ENCODE data around the gene SDK1. TPM values are rescaled to one million over a fixed set of nuclear protein-coding genes. Genes with fewer than 3 reads are reported as not detected.
A peak's percentile ranks its signal among the peaks of the same experiment; 100 is the strongest.

The SDK1 gene
- total RNA-seq, 1 experiment from 2014 or later, result 9.3 TPM

DNA sequence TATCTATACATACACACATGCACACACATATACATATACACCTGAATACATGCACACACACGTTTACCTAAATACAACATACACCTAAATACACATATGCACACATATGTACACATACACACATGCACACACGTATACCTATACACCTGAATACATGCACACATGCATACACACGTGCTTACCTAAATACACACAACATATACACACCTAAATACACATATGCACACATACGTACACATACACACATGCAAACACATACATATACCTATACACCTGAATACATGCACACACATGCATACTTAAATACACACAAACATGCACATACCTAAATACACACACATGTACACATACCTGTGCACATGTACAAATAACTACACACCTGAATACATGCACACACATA, 947.2 kb downstream of the SDK1 start:
- H3K27me3 Mint-ChIP-seq (ENCODE audit: low read depth), result no peaks in the 10 kb centered on the region; the same call in 1 of the 2 replicates
- peaks cover 15% of the 10 kb centered on the region for H3K4me1 Mint-ChIP-seq
- ChIA-PET CTCF (interaction anchor here (0.8 kb wide), 1 partner anchor 14 kb away, joined by 3 read pairs; no protein-coding TSS in a partner anchor), POLR2A (no interaction called here)
- no peak for TF ChIP-seq ZNF425 (CRISPR knock-in tag; conservative IDR thresholded peaks at IDR 0.05)
- TF ChIP-seq, protein P1, sequence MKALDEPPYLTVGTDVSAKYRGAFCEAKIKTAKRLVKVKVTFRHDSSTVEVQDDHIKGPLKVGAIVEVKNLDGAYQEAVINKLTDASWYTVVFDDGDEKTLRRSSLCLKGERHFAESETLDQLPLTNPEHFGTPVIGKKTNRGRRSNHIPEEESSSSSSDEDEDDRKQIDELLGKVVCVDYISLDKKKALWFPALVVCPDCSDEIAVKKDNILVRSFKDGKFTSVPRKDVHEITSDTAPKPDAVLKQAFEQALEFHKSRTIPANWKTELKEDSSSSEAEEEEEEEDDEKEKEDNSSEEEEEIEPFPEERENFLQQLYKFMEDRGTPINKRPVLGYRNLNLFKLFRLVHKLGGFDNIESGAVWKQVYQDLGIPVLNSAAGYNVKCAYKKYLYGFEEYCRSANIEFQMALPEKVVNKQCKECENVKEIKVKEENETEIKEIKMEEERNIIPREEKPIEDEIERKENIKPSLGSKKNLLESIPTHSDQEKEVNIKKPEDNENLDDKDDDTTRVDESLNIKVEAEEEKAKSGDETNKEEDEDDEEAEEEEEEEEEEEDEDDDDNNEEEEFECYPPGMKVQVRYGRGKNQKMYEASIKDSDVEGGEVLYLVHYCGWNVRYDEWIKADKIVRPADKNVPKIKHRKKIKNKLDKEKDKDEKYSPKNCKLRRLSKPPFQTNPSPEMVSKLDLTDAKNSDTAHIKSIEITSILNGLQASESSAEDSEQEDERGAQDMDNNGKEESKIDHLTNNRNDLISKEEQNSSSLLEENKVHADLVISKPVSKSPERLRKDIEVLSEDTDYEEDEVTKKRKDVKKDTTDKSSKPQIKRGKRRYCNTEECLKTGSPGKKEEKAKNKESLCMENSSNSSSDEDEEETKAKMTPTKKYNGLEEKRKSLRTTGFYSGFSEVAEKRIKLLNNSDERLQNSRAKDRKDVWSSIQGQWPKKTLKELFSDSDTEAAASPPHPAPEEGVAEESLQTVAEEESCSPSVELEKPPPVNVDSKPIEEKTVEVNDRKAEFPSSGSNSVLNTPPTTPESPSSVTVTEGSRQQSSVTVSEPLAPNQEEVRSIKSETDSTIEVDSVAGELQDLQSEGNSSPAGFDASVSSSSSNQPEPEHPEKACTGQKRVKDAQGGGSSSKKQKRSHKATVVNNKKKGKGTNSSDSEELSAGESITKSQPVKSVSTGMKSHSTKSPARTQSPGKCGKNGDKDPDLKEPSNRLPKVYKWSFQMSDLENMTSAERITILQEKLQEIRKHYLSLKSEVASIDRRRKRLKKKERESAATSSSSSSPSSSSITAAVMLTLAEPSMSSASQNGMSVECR (CRISPR knock-in tag; IDR thresholded peaks at IDR 0.05; ENCODE audit: borderline replicate concordance), result no peak
- TF ChIP-seq, protein P2, sequence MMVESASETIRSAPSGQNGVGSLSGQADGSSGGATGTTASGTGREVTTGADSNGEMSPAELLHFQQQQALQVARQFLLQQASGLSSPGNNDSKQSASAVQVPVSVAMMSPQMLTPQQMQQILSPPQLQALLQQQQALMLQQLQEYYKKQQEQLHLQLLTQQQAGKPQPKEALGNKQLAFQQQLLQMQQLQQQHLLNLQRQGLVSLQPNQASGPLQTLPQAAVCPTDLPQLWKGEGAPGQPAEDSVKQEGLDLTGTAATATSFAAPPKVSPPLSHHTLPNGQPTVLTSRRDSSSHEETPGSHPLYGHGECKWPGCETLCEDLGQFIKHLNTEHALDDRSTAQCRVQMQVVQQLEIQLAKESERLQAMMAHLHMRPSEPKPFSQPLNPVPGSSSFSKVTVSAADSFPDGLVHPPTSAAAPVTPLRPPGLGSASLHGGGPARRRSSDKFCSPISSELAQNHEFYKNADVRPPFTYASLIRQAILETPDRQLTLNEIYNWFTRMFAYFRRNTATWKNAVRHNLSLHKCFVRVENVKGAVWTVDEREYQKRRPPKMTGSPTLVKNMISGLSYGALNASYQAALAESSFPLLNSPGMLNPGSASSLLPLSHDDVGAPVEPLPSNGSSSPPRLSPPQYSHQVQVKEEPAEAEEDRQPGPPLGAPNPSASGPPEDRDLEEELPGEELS (CRISPR knock-in tag; IDR thresholded peaks at IDR 0.05), result no peak
- H3K27ac Mint-ChIP-seq, result peak overlapping the region; percentile 41; the same call in 1 of the 2 replicates
- H3K4me3 Mint-ChIP-seq, result no peak overlapping the region
- ATAC-seq (no peak), DNase-seq (ENCODE audit: low spot score) (no peak)
- H3K9me3 Mint-ChIP-seq, result peaks cover 35% of the 10 kb centered on the region
- peaks cover 27% of the 10 kb centered on the region for H3K36me3 Mint-ChIP-seq

GRCh38 chr7:4249241-4249640, 948.2 kb downstream of the SDK1 start:
- Mint-ChIP-seq H3K27ac (no peak overlapping the region), H3K27me3 (ENCODE audit: low read depth) (no peaks in the 10 kb centered on the region; the same call in 1 of the 2 replicates), H3K36me3 (peaks cover 21% of the 10 kb centered on the region), H3K9me3 (peaks cover 30% of the 10 kb centered on the region), H3K4me1 (peaks cover 15% of the 10 kb centered on the region), H3K4me3 (no peak overlapping the region)
- ChIA-PET POLR2A (no interaction called here), CTCF (interaction anchor here (0.9 kb wide), 1 partner anchor 23 kb away, joined by 3 read pairs; no protein-coding TSS in a partner anchor)
- ATAC-seq (no peak), DNase-seq (ENCODE audit: low spot score) (no peak)
- TF ChIP-seq, protein P3, sequence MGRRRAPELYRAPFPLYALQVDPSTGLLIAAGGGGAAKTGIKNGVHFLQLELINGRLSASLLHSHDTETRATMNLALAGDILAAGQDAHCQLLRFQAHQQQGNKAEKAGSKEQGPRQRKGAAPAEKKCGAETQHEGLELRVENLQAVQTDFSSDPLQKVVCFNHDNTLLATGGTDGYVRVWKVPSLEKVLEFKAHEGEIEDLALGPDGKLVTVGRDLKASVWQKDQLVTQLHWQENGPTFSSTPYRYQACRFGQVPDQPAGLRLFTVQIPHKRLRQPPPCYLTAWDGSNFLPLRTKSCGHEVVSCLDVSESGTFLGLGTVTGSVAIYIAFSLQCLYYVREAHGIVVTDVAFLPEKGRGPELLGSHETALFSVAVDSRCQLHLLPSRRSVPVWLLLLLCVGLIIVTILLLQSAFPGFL (CRISPR knock-in tag; IDR thresholded peaks at IDR 0.05; ENCODE audit: borderline replicate concordance), result no peak
- TF ChIP-seq NFYB (CRISPR knock-in tag; conservative IDR thresholded peaks at IDR 0.05; ENCODE audit: low read depth) (no peak), ZNF317 (CRISPR knock-in tag; IDR thresholded peaks at IDR 0.05; ENCODE audit: borderline replicate concordance, low read depth) (no peak), GTF2I (CRISPR knock-in tag; conservative IDR thresholded peaks at IDR 0.05) (no peak), ZNF396 (CRISPR knock-in tag; IDR thresholded peaks at IDR 0.05; ENCODE audit: borderline replicate concordance) (no peak), MYBL2 (CRISPR knock-in tag; IDR thresholded peaks at IDR 0.05) (no peak), MLX (CRISPR knock-in tag; IDR thresholded peaks at IDR 0.05) (no peak), RELA (CRISPR knock-in tag; IDR thresholded peaks at IDR 0.05; ENCODE audit: borderline replicate concordance) (no peak), NR2C2 (CRISPR knock-in tag; IDR thresholded peaks at IDR 0.05) (no peak)
- TF ChIP-seq, protein P4, sequence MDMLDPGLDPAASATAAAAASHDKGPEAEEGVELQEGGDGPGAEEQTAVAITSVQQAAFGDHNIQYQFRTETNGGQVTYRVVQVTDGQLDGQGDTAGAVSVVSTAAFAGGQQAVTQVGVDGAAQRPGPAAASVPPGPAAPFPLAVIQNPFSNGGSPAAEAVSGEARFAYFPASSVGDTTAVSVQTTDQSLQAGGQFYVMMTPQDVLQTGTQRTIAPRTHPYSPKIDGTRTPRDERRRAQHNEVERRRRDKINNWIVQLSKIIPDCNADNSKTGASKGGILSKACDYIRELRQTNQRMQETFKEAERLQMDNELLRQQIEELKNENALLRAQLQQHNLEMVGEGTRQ (CRISPR knock-in tag; IDR thresholded peaks at IDR 0.05), result no peak
- TF ChIP-seq, protein P5, sequence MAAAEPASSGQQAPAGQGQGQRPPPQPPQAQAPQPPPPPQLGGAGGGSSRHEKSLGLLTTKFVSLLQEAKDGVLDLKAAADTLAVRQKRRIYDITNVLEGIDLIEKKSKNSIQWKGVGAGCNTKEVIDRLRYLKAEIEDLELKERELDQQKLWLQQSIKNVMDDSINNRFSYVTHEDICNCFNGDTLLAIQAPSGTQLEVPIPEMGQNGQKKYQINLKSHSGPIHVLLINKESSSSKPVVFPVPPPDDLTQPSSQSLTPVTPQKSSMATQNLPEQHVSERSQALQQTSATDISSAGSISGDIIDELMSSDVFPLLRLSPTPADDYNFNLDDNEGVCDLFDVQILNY (CRISPR knock-in tag; IDR thresholded peaks at IDR 0.05), result no peak
- TF ChIP-seq, protein P6, sequence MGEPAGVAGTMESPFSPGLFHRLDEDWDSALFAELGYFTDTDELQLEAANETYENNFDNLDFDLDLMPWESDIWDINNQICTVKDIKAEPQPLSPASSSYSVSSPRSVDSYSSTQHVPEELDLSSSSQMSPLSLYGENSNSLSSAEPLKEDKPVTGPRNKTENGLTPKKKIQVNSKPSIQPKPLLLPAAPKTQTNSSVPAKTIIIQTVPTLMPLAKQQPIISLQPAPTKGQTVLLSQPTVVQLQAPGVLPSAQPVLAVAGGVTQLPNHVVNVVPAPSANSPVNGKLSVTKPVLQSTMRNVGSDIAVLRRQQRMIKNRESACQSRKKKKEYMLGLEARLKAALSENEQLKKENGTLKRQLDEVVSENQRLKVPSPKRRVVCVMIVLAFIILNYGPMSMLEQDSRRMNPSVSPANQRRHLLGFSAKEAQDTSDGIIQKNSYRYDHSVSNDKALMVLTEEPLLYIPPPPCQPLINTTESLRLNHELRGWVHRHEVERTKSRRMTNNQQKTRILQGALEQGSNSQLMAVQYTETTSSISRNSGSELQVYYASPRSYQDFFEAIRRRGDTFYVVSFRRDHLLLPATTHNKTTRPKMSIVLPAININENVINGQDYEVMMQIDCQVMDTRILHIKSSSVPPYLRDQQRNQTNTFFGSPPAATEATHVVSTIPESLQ (CRISPR knock-in tag; IDR thresholded peaks at IDR 0.05), result no peak
- TF ChIP-seq, protein P7, sequence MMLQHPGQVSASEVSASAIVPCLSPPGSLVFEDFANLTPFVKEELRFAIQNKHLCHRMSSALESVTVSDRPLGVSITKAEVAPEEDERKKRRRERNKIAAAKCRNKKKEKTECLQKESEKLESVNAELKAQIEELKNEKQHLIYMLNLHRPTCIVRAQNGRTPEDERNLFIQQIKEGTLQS (CRISPR knock-in tag; conservative IDR thresholded peaks at IDR 0.05), result no peak
- TF ChIP-seq, protein P8, sequence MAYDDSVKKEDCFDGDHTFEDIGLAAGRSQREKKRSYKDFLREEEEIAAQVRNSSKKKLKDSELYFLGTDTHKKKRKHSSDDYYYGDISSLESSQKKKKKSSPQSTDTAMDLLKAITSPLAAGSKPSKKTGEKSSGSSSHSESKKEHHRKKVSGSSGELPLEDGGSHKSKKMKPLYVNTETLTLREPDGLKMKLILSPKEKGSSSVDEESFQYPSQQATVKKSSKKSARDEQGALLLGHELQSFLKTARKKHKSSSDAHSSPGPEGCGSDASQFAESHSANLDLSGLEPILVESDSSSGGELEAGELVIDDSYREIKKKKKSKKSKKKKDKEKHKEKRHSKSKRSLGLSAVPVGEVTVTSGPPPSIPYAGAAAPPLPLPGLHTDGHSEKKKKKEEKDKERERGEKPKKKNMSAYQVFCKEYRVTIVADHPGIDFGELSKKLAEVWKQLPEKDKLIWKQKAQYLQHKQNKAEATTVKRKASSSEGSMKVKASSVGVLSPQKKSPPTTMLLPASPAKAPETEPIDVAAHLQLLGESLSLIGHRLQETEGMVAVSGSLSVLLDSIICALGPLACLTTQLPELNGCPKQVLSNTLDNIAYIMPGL (CRISPR knock-in tag; IDR thresholded peaks at IDR 0.05), result no peak

All from WTC11 (cell line).